Endothelial cell of umbilical vein (primary cell): ENCODE measurements around the gene MYO1G. TPM values are rescaled to one million over a fixed set of nuclear protein-coding genes. Genes with fewer than 3 reads are reported as not detected.
A peak's percentile ranks its signal among the peaks of the same experiment; 100 is the strongest.

Experiments
- BruUV-seq: library from RNA; stranded (reverse); fragments of 400-500 nt; replicated peaks from 2 replicates; lab custom pipeline; 2021; lab: Mats Ljungman, UMichigan
- CTCF ChIA-PET: fragments of 300-600, 350-600 bp; sonication (Branson Sonifier 250); formaldehyde crosslinking; loops from one replicate; lab custom pipeline; 2021; ENCODE audit warnings: antibody characterized with exemption, inconsistent platforms; lab: Charles Lee
- POLR2A ChIA-PET: fragments of 300-600, 350-600 bp; sonication (Branson Sonifier 250); formaldehyde crosslinking; loops from one replicate; lab custom pipeline; 2021; ENCODE audit warnings: antibody characterized with exemption, inconsistent platforms; lab: Charles Lee
- DNase-seq: peaks from one replicate; pipeline ENCODE4 v3.0.0-alpha.2; 2011; ENCODE audit warnings: low read depth, low spot score
- FAIRE-seq: peaks from 2 replicates; lab custom pipeline; 2011; peaks lifted over from hg19 to GRCh38; lab: Jason Lieb, UNC
- H2AFZ ChIP-seq: 2 replicates; pipeline ENCODE4 v1.6.0; 2012; ENCODE audit warnings: low read depth, low read length, control low read depth, inconsistent platforms
- H3K27ac ChIP-seq: 2 replicates; pipeline ENCODE4 v1.5.1; 2011; ENCODE audit warnings: low read depth, mild to moderate bottlenecking, control low read depth, low read length, moderate library complexity; ENCODE audit not compliant: insufficient read depth
- H3K27me3 ChIP-seq, 2 experiments: 2 replicates each; pipeline versions ENCODE4 v1.6.0 to v1.6.1; 2011; ENCODE audit warnings: low read length in 2 of 2, mixed read lengths in 1 of 2; ENCODE audit not compliant: control insufficient read depth in 2 of 2, insufficient read depth in 2 of 2
- H3K36me3 ChIP-seq, 2 experiments: 2 replicates in 1 of 2; 3 replicates in 1 of 2; pipeline ENCODE4 v1.5.1; 2011; ENCODE audit warnings: low read length in 2 of 2, mild to moderate bottlenecking in 1 of 2, moderate library complexity in 1 of 2; ENCODE audit not compliant: control insufficient read depth in 2 of 2, insufficient read depth in 2 of 2; ENCODE audit errors: extremely low read depth in 1 of 2
- H3K4me1 ChIP-seq: 3 replicates; pipeline ENCODE4 v1.5.1; 2011; ENCODE audit warnings: mild to moderate bottlenecking, low read length; ENCODE audit not compliant: control insufficient read depth, insufficient read depth; ENCODE audit errors: extremely low read depth
- H3K4me2 ChIP-seq: 2 replicates; pipeline ENCODE4 v1.6.1; 2011; ENCODE audit warnings: low read length, control low read depth, mixed read lengths; ENCODE audit not compliant: insufficient read depth
- H3K4me3 ChIP-seq, 3 experiments: fragments of 200-600 bp in 1 of 3; sonication (generic), shearing (Covaris generic) in 1 of 3; replicated peaks in 1 of 3; 2 replicates each; pipeline ENCODE4 v1.5.1; 2011 to 2016; ENCODE audit warnings: control low read depth in 3 of 3, low read length in 3 of 3, mild to moderate bottlenecking in 2 of 3, inconsistent platforms in 1 of 3, low read depth in 1 of 3, moderate library complexity in 1 of 3; ENCODE audit not compliant: insufficient read depth in 1 of 3
- H3K79me2 ChIP-seq: 2 replicates; pipeline ENCODE4 v1.6.0; 2012; ENCODE audit warnings: low read length, inconsistent platforms; ENCODE audit not compliant: control insufficient read depth, insufficient read depth
- H3K9ac ChIP-seq: replicated peaks from 2 replicates; pipeline ENCODE3; 2011; ENCODE audit warnings: low read length, control low read depth; ENCODE audit not compliant: insufficient read depth; ENCODE audit errors: extremely low read depth
- H3K9me1 ChIP-seq: replicated peaks from 3 replicates; pipeline ENCODE4 v1.6.0; 2011; ENCODE audit warnings: mild to moderate bottlenecking, low read length; ENCODE audit not compliant: control insufficient read depth, insufficient read depth; ENCODE audit errors: extremely low read depth
- H3K9me3 ChIP-seq: replicated peaks from 2 replicates; pipeline ENCODE4 v1.5.1; 2012; ENCODE audit warnings: low read length, inconsistent platforms; ENCODE audit not compliant: control insufficient read depth, insufficient read depth
- H4K20me1 ChIP-seq: replicated peaks from 2 replicates; pipeline ENCODE3; 2011; ENCODE audit warnings: mild to moderate bottlenecking, low read length; ENCODE audit not compliant: control insufficient read depth, insufficient read depth; ENCODE audit errors: extremely low read depth
- CTCF ChIP-seq, 2 donors: IDR thresholded peaks; 1 replicate in 1 of 2; 2 replicates in 1 of 2; pipeline ENCODE4 v1.5.1; 2011; ENCODE audit warnings: low read length in 2 of 2, mild to moderate bottlenecking in 2 of 2, moderate library complexity in 2 of 2, control low read depth in 1 of 2, inconsistent platforms in 1 of 2, low read depth in 1 of 2; ENCODE audit not compliant: insufficient read depth in 1 of 2; ENCODE audit errors: extremely low read depth in 1 of 2
- EZH2 ChIP-seq: IDR thresholded peaks from 2 replicates; pipeline ENCODE4 v1.6.1; 2012; ENCODE audit warnings: borderline replicate concordance, low read depth, mild to moderate bottlenecking, moderate library complexity, low read length, inconsistent platforms; ENCODE audit not compliant: severe bottlenecking
- GATA2 ChIP-seq: IDR thresholded peaks from 2 replicates; pipeline ENCODE4 v1.7.0; 2011; ENCODE audit warnings: low read depth, mild to moderate bottlenecking, moderate library complexity, mixed read lengths, low read length; ENCODE audit not compliant: insufficient read length, insufficient read depth
- MYC ChIP-seq: IDR thresholded peaks from one replicate; pipeline ENCODE4 v1.6.1; 2011; ENCODE audit warnings: mild to moderate bottlenecking, low read depth, low read length
- POLR2A ChIP-seq: IDR thresholded peaks from 2 replicates; pipeline ENCODE4 v1.6.1; 2012; ENCODE audit warnings: low read depth, mild to moderate bottlenecking, control low read depth, low read length
- POLR2AphosphoS5 ChIP-seq: IDR thresholded peaks from 2 replicates; pipeline ENCODE4 v1.6.1; 2012; ENCODE audit warnings: low read depth, mild to moderate bottlenecking, control low read depth, low read length, moderate library complexity; ENCODE audit not compliant: insufficient read depth
- dilution Hi-C: fragments of 300-500 bp; cut with MboI; formaldehyde crosslinking; loops from one replicate; pipeline ENCODE4 v1.15.0; 2019; ENCODE audit warnings: low sequenced_read_pairs; ENCODE audit not compliant: extremely low pct_ligation_motif_present
- intact Hi-C: fragments of 100-400 bp; cut with micrococcal nuclease; formaldehyde crosslinking; loops from one replicate; pipeline ENCODE4 v1.10.0; 2022
- polyA plus RNA-seq, 4 experiments: library from polyadenylated mRNA; depleted of rRNA in 3 of 4; stranded (reverse) in 3 of 4; unstranded in 1 of 4; fragments of >200 nt; gene quantifications; 2 replicates each; pipeline versions ENCODE4 v1.2.1 to v1.2.3, GENCODE V29; 2011 to 2012; ENCODE audit warnings: missing spikeins in 1 of 4
- total RNA-seq: library from RNA; stranded (reverse); gene quantifications from 2 replicates; pipeline ENCODE4 v1.2.3, GENCODE V29; 2021

MYO1G gene
- total and polyA plus RNA-seq, 2 donors (not counting 3 experiments of a cell fraction or from before 2014, with no cell fraction given): 0.11 TPM; not detected in 1

GRCh38 chr7:44982535-44982923 is 3.7 kb upstream of the MYO1G start:
- POLR2A ChIA-PET: interaction anchor here (0.7 to 1.6 kb wide), 4 partner anchors 9 to 412 kb away, joined by 3 to 8 read pairs (median 4); partner anchors contain the start of gene CCM2
- Histone ChIP-seq H3K4me3 (no peak overlapping the region), H3K9me1 (no peaks in the 10 kb centered on the region), H3K27me3 (no peaks in the 10 kb centered on the region), H3K9ac (no peak overlapping the region), H3K4me1 (peaks cover 16% of the 10 kb centered on the region), H3K79me2 (peaks cover 30% of the 10 kb centered on the region), H4K20me1 (no peaks in the 10 kb centered on the region), H3K27ac (no peak overlapping the region), H3K4me2 (no peak overlapping the region), H2AFZ (no peak overlapping the region), H3K36me3 (peaks cover 14 to 21% of the 10 kb centered on the region in 2 experiments), H3K9me3 (no peaks in the 10 kb centered on the region)
- BruUV-seq: no TSS peak
- dilution Hi-C loops (no loop called here), intact Hi-C loops (no loop called here)
- peak; percentile 19 for TF ChIP-seq POLR2A
- TF ChIP-seq EZH2: no peak
- no peak for TF ChIP-seq GATA2
- no peak for TF ChIP-seq MYC
- DNase-seq: no peak
- CTCF ChIA-PET: interaction anchor here (1.3 to 2.7 kb wide), 3 partner anchors 9 to 19 kb away, joined by 6 to 28 read pairs (median 8); partner anchors contain the start of gene CCM2
- FAIRE-seq: no peak

- Histone ChIP-seq H3K4me1 (peaks cover 16% of the 10 kb centered on the region), H4K20me1 (no peaks in the 10 kb centered on the region), H3K4me2 (no peak overlapping the region), H3K9me3 (no peaks in the 10 kb centered on the region), H3K9ac (no peak overlapping the region), H3K36me3 (peaks cover 14 to 21% of the 10 kb centered on the region in 2 experiments), H3K9me1 (no peaks in the 10 kb centered on the region), H3K79me2 (peaks cover 28% of the 10 kb centered on the region), H3K27me3 (no peaks in the 10 kb centered on the region), H3K4me3 (no peak overlapping the region), H2AFZ (no peak overlapping the region), H3K27ac (no peak overlapping the region)
- ChIA-PET CTCF (interaction anchor here (1.1 to 2.7 kb wide), 4 partner anchors 8 to 155 kb away, joined by 3 to 28 read pairs (median 8); partner anchors contain the start of gene CCM2), POLR2A (interaction anchor here (1.6 kb wide), 1 partner anchor 18 kb away, joined by 8 read pairs; the partner anchor contains the start of gene CCM2)
- BruUV-seq: no TSS peak
- dilution Hi-C loops: no loop called here
- intact Hi-C loops: no loop called here
- peak; percentile 13 for TF ChIP-seq POLR2AphosphoS5
- TF ChIP-seq POLR2A: no peak
- TF ChIP-seq CTCF (IDR thresholded peaks at IDR 0.05; ENCODE audit: extremely low read depth in 1 of 2, insufficient read depth in 1 of 2, low read depth in 1 of 2, low read length in 2 of 2): no peak
- peak; percentile 18 for FAIRE-seq
- no peak for DNase-seq
Measured at GRCh38 chr7:44981035-44981706, 2.4 kb upstream of the MYO1G start.
